Measurements from ENCODE around the gene ERC1.

Gene ERC1

DNA sequence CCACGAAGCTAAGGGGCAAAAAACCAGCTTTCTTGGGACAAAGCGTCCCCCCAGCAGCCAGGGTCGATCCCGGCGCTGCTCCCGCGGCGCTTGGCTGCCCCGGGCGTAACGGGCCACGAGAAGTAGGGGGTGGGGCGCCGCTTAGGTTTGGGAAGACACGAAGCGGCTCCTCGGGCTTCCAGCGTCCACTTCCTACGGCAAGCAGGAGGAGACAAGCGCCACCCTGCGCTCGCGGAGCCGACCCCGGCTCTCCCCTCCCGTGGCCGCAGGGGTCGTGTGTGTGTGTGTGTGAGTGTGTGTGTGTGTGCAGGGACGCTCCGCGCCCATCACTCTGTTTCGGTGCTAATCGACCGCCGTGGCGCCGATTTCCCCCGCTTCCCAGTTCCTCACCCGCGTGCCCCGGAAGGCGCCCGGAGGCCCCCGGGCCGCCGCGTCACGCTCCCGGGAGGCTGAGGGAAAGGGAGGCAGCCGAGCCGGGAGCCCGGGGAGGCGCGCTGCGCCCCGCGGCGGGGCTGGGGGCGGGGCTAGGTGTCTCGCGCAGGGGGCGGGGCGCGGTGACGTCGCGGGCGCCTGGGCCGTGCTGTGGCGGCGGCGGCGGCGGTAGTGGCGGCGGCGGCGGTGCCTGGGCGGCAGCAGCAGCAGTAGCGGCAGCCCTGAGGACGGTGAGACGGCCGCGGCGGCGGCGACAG is at the start of gene ERC1:
Gene ERC1 (plus strand): TSS at position 563 of the 689 bp plus-strand sequence. CDS start 36,681 bp downstream, outside the sequence.
- peak; percentile 69 to 75 for DNase-seq

DNA sequence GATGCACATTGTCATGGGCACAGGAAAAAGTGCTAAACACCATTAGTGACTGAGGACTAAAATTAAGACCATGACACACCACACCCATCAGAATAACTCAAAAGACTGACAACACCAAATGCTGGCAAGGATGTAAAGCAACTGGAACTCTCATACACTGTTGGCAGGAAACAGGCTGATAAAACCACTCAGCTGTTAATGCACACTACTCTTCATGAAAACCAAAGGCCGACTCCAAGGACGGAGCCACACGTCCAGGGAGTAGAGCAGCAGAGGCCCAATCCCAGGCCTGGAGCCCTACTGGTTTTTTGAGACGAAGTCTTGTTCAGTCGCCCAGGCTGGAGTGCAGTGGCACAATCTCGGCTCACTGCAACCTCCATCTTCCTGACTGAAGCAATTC is 48.0 kb upstream of the ERC1 start:
- DNase-seq = no peak

DNA sequence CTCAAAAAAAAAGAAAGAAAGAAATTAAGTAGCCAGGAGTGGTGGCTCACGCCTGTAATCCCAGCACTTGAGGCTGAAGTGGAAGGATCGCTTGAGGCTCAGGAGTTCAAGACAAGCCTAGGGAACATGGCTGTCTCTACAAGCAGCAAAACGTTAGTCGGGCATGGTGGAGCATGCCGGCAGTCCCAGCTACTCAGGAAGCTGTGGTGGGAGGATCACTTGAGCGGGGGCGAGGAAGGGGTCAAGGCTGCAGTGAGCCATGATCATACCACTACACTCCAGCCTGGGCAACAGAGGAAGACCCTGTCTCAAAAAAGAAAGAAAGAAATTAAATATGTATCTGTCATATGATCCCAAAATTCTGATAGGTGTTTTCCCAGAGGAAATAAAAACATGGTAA is 46.8 kb upstream of the ERC1 start:
- no peak for DNase-seq

- no peak for DNase-seq
These were observed 44.8 kb upstream of the ERC1 start for GRCh38 chr12:946212-946611.

DNA sequence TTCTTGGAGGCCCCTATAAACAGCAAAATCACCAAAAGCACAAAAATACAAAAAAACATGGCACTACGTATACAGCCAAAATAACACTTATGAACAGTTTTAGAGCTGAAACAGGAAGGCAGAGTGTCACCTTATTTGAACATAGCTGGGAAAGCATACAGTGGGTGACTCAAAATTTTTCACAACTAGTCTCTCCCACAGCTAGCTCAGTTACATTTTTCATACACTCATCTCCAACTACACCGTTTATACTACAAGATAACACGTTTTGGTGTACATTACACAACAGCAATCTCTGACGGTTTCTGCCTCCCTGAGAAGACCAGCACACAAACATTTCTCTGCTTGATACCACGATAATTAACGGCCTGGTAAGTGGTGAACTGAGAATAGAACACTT is 44.4 kb upstream of the ERC1 start:
- no peak for DNase-seq

DNA sequence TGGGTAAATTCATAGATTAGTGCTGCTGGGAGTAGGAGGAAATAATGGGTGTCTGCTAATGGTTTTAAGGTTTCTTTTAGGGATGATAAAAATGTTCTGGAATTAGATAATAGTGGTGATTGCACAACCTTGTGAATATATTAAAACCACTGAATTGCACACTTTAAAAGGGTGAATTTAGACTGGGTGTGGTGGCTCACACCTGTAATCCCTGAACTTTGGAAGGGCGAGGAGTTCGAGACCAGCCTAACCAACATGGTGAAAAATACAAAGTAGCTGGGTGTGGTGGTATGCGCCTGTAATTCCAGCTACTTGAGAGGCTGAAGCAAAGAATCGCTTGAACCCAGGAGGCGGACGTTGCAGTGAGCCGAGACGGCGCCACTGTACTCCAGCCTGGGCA is 42.8 kb upstream of the ERC1 start:
- DNase-seq = no peak

- peak; percentile 95 for DNase-seq
These were observed 41.4 kb upstream of the ERC1 start, which contains the start of gene RAD52 for GRCh38 chr12:949453-950191. Gene RAD52 (minus strand): TSS chr12:949694. CDS start chr12:933058, 16,636 bp downstream.

GRCh38 chr12:951176-951575 is 39.8 kb upstream of the ERC1 start:
- DNase-seq = no peak

DNA sequence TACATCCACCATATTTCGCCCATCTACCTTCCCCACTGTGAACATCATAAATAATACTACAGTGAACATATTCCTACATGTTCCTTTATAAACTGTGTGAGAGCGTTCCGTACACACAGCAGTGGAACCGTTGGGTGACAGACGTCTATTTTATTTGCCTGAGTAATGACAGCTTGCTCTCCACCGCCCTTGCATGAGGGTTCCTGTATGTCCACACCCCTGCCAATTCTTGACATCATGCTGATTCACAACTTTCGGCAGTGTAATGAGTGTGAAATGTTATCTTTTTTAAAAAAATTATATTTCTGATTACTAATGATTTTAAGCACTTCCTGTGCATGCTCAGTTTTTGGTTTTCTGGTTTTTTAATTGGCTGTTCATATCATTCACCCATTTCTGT is 37.2 kb upstream of the ERC1 start:
- DNase-seq = no peak

DNA sequence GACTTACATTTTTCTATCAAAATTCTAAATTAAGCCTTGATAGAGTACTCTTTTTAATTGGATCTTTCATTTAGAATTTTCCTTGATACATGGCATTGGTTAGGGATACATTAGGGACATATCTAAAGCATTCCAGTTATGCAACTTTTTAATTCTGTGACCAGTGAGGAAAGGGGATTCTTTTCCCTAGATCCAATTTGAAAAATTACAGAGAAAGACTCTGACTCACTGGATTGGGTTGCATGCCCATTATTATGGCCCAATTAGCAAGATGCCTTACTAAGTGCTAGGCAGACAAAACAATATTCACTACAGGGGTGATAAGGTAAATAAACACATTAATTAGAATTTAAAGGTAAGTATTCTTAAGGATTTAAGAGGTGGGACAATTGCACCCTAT is 36.3 kb upstream of the ERC1 start:
- no peak for DNase-seq

DNA sequence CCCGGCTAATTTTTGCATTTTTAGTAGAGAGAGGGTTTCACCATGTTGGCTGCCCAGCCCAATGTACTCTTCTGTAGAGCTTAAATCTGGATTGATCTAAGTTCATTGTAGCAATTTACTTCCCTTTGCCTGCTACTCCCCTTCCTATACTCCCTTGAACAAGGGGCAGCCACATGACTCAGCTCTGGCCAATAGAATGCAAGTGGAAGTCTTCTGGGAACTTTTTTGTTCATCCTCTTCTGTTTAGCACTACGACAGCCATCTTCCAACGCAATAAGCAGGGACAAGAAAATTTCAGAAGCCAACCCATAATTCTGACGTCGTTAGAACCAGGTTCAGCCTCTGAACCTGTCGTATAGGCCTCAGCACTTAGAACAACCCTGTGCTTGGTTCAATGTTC is 35.1 kb upstream of the ERC1 start:
- no peak for DNase-seq

- no peak for DNase-seq
These were observed 32.4 kb upstream of the ERC1 start for GRCh38 chr12:958588-959123.

- no peak for DNase-seq
These were observed 24.3 kb upstream of the ERC1 start for GRCh38 chr12:966724-967123.

- no peak for DNase-seq
These were observed 23.4 kb upstream of the ERC1 start for GRCh38 chr12:967641-968040.

DNA sequence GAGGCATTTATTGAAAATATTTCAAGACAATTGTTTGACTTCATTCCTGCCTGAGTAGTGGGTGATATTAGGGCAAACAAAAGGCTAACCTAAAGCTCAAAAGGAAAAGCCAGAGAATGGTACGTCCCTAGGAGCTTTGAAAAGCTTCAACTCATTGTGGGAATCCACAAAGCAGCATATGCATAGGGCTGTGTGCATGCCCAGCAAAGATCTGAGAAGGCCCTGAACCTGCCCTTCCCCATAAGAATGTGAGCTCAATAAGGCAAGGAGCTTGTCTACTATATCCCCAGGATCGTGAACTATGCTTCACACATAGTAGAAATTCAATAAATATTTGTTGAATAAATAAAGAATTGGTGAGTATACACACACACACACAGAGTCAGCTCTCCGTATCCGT is 22.5 kb upstream of the ERC1 start:
- no peak for DNase-seq

DNA sequence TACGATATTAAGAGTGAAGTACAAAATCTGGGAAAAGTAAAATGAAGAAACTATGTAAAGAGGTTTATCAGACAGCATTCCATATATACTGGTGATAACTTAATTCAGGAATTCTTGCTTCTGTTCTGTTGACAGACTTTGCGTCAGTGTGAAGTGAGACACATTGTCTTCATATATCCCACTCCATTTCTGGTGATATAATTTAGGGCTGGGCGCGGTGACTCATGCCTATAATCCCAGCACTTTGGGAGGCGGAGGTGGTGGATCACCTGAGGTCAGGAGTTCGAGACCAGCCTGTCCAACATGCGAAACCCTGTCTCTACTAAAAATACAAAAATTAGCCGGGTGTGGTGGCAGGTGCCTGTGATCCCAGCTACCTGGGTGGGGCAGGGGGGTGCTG is 21.2 kb upstream of the ERC1 start:
- DNase-seq = no peak

DNA sequence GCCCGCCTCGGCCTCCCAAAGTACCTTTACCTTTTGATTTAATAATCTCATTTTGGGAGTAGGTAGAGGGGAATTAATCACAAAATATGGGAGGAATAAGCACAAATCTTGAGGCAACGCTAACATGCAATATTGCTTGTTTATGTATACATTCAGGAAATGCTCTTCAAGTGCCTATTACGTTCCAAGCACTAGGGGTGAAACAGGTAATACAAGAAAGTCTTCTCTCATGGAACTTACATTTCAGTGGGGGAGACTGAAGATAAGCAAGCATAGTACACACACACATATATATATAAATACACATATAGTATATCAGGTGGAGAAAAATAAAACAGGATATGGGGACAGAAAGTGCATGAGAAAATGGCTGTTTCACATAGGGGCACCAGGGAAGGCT is 19.0 kb upstream of the ERC1 start:
- no peak for DNase-seq

DNA sequence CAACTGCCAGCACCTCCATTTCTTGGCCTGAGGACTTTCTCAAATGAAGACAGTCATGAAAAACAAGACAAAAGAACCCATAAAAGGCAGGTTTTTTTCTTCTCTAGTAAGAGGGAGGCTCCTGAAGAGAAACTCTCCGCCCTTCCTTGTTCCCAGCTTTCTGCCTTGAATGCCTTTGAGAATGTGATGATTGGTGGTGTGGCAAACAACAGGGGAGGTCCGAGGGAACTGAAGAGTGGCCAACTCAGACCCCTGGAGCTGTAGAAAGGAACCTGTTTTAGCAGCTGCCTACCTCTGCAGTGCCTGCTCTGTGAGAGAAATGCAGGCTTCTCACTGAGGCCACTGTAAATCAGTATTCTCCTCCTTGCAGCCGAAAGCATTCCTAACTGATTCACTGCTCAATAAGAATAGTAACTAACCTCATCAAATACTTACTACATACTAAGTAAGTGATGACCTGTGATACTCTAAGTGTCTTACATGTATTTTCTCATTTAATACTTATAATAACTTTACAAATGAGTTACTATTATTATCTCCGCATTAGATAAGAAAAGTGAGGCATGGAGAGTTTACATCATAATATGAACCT is 16.7 kb upstream of the ERC1 start:
- DNase-seq = no peak

DNA sequence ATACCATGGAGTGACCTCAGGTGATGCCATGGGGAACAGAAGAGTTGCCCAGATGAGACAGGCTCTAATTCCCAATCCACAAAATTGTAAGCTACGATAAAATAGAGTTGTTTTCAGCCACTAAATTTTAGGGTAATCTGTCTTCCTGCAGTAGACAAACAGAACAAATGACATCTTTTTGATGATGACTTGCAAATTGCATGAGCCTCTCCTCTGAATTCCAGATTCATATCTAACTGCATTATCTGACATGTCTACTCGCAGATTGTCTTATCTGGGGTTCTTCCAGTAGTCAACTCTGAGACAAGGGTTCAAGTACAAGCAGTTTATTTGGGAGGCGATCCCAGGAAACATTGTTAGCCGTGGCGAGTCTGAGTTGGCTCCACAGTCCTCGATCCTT is 14.4 kb upstream of the ERC1 start:
- no peak for DNase-seq

- no peak for DNase-seq
These were observed 13.9 kb upstream of the ERC1 start for GRCh38 chr12:977156-977555.

DNA sequence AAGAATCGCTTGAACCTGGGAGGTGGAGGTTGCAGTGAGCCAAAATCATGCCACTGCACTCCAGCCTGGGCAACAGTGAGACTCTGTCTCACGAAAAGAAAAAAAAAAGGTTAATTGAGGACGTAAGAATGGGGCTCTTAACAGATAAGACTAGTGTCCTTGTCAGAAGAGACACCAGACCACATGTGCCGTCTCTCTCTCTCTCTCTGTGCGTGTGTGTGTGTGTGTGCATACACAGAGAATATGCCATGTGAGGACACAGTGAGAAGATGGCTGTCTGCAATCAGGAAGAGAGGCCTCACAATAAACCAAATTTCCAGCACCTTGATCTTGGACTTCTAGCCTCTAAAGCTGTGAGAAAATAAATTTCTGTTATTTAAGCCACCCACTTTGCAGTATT is 11.7 kb upstream of the ERC1 start:
- no peak for DNase-seq

GRCh38 chr12:981176-981828 is 9.7 kb upstream of the ERC1 start:
- DNase-seq = no peak

DNA sequence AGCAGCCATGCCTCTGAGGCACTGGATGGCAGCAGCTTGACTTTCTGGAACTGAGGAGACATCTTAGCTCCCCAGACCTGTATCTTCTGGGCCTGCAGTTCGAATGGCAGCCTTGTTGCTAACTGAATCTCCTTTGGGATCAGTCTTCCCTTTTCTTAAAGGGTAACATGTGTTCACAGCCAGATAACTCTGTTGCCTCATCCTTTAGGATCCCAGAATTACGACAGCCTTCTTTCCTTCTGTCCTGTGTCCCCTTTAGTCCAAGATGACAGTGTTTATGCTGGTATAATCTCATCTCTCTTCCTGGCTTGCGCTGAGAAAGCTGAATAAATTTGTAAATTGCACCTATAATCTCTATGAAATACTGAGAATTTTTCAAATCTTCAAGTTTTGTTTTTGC is 9.1 kb upstream of the ERC1 start:
- DNase-seq = no peak
